Kidney (tissue), 14 donors: Measurements from ENCODE around the gene MAP3K19. TPM values are rescaled to one million over a fixed set of nuclear protein-coding genes. Genes with fewer than 3 reads are reported as not detected.
"Not testable (repeated sequence)": the region's sequence is repeated elsewhere in the genome, so short reads cannot be mapped to it uniquely, and the experiment has no call there.

Source experiments
- DNase-seq, 5 donors: peaks; one replicate each; pipeline ENCODE4 v3.0.0-alpha.2; 2013 to 2020
- FAIRE-seq: peaks from 2 replicates; lab custom pipeline; 2012; peaks lifted over from hg19 to GRCh38; lab: Jason Lieb, UNC
- H3K27ac ChIP-seq, 2 donors: one replicate each; pipeline ENCODE4 v1.7.0; 2013; ENCODE audit warnings: low read depth in 2 of 2, low read length in 2 of 2, inconsistent platforms in 1 of 2
- H3K27me3 ChIP-seq: one replicate; pipeline ENCODE4 v1.7.1; 2013; ENCODE audit warnings: low read length, inconsistent platforms; ENCODE audit not compliant: control insufficient read depth, insufficient read depth
- H3K36me3 ChIP-seq, 3 donors: one replicate each; pipeline versions ENCODE4 v1.7.0 to v1.7.1; 2013; ENCODE audit warnings: low read length in 3 of 3, control low read depth in 1 of 3, inconsistent platforms in 1 of 3; ENCODE audit not compliant: insufficient read depth in 3 of 3, control insufficient read depth in 2 of 3
- H3K4me1 ChIP-seq, 3 donors: one replicate each; pipeline versions ENCODE4 v1.7.0 to v1.7.1; 2013; ENCODE audit warnings: low read length in 3 of 3, inconsistent platforms in 1 of 3, low read depth in 1 of 3; ENCODE audit not compliant: control insufficient read depth in 2 of 3, insufficient read depth in 2 of 3
- H3K4me3 ChIP-seq, 3 donors: one replicate each; pipeline versions ENCODE4 v1.7.0 to v1.8.1; 2013; ENCODE audit warnings: low read length in 3 of 3, control low read depth in 1 of 3, inconsistent platforms in 1 of 3
- H3K9ac ChIP-seq, 3 donors: one replicate each; pipeline versions ENCODE4 v1.7.0 to v1.7.1; 2013; ENCODE audit warnings: low read length in 3 of 3, control low read depth in 1 of 3, inconsistent platforms in 1 of 3
- H3K9me3 ChIP-seq, 3 donors: one replicate each; pipeline versions ENCODE4 v1.7.0 to v1.7.1; 2013; ENCODE audit warnings: low read length in 3 of 3, control low read depth in 1 of 3, inconsistent platforms in 1 of 3; ENCODE audit not compliant: control insufficient read depth in 2 of 3, insufficient read depth in 1 of 3
- intact Hi-C: fragments of 100-400 bp; cut with DNase I; formaldehyde crosslinking; loops from one replicate; pipeline ENCODE4 v1.11.1; 2022
- polyA plus RNA-seq: library from polyadenylated mRNA; stranded (reverse); fragments of 350-450 nt; fragmentation: Illumina TruSeq; extraction: RNeasy Lipid Tissue Mini Kit (QIAGEN cat#74804); gene quantifications from one replicate; pipeline ENCODE4 v1.2.3, GENCODE V29; 2014; ENCODE audit warnings: low read depth, low replicate concordance; ENCODE audit not compliant: insufficient read depth
- total RNA-seq: library from RNA; stranded (reverse); fragmentation: NEBNext Ultra II Directional; extraction: Animal tissue kit (Norgen Biotek cat#: 25700); gene quantifications from one replicate; pipeline ENCODE4 v1.2.1, GENCODE V29; 2021
- TF ChIP-seq, protein P1 (sequence below): IDR thresholded peaks from 3 replicates; pipeline ENCODE4 v1.5.1; 2012; ENCODE audit warnings: mild to moderate bottlenecking, moderate library complexity, borderline replicate concordance; ENCODE audit not compliant: insufficient read depth; ENCODE audit errors: extremely low read depth
- donor health status: control.
- donor health status: control.
- donor health status: control.
- donor health status: control.
- donor health status: control.
- donor health status: DM: yes; HTN: yes; CAD: no.
- donor health status: Normal renal cell carcinoma (clear cell type).

The MAP3K19 gene
- total and polyA plus RNA-seq, 2 donors from 2014 or later, result not detected

DNA sequence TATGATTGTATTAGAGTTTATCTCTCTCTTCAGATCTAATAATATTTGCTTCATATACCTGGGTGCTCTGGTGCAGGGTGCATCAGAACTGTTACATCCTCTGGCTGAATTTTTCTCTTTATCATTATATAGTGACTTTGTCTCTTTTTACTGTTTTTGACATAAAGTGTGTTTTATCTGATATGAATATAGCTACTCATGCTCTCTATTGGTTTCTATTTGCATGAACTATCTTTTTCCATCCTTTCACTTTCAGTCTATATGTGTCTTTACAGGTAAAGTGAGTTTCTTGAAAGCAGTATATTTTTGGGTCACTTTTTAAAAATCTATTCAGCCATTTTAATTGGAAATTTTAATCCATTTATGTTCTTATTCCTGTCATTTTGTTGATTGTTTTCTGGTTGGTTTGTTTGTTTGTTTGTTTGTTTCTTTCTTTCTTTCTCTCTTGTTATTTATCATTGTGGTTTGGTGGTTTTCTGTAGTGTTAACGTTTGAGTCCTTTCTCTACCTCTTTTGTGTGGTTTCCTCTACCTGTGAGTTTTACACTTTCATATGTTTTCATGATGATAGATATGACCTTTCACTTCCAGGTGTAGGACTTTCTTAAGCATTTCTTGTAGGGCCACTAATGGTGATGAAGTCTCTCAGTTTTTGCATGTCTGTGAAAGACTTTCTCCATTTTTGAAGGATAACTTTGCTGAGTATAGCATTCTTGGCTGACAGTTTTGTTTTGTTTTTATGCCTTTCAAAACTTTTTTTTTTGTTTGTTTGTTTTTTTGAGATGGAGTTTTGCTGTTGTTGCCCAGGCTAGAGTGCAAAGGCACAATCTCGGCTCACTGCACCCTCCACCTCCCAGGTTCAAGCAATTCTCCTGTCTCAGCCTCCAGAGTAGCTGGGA is 73.8 kb downstream of the MAP3K19 start:
- TF ChIP-seq, protein P1, sequence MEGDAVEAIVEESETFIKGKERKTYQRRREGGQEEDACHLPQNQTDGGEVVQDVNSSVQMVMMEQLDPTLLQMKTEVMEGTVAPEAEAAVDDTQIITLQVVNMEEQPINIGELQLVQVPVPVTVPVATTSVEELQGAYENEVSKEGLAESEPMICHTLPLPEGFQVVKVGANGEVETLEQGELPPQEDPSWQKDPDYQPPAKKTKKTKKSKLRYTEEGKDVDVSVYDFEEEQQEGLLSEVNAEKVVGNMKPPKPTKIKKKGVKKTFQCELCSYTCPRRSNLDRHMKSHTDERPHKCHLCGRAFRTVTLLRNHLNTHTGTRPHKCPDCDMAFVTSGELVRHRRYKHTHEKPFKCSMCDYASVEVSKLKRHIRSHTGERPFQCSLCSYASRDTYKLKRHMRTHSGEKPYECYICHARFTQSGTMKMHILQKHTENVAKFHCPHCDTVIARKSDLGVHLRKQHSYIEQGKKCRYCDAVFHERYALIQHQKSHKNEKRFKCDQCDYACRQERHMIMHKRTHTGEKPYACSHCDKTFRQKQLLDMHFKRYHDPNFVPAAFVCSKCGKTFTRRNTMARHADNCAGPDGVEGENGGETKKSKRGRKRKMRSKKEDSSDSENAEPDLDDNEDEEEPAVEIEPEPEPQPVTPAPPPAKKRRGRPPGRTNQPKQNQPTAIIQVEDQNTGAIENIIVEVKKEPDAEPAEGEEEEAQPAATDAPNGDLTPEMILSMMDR, result no peak
- DNase-seq, result no peak
- Histone ChIP-seq H3K9me3 (peaks cover 0 to 11% (median 4%) of the 10 kb centered on the region in 3 donors), H3K4me3 (no peak overlapping the region), H3K4me1 (no peaks in the 10 kb centered on the region), H3K36me3 (no peaks in the 10 kb centered on the region), H3K9ac (no peak overlapping the region), H3K27me3 (no peaks in the 10 kb centered on the region), H3K27ac (no peak overlapping the region)
- FAIRE-seq, result no peak
- intact Hi-C loops, result no loop called here

DNA sequence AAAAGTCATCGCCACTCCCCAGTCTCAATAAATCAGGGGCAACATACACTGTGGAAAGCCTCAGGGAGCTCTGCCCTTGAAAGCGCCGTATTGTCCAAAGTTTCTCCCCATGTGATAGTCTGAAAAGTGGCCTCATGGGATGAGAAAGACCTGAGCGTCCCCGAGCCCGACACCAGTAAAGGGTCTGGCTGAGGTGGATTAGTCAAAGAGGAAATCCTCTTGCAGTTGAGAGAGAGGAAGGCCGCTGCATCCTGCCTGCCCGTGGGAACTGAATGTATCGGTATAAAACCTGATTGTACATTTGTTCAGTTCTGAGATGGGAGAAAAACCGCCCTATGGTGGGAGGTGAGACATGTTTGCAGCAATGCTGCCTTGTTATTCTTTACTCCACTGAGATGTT is 80.1 kb downstream of the MAP3K19 start:
- H3K36me3 ChIP-seq, FAIRE-seq, H3K4me1 ChIP-seq, H3K9me3 ChIP-seq, H3K27ac ChIP-seq, H3K4me3 ChIP-seq, H3K9ac ChIP-seq, H3K27me3 ChIP-seq, intact Hi-C loops: not testable (repeated sequence)
- DNase-seq, result peak in 1 of 5 donors; percentile 3

DNA sequence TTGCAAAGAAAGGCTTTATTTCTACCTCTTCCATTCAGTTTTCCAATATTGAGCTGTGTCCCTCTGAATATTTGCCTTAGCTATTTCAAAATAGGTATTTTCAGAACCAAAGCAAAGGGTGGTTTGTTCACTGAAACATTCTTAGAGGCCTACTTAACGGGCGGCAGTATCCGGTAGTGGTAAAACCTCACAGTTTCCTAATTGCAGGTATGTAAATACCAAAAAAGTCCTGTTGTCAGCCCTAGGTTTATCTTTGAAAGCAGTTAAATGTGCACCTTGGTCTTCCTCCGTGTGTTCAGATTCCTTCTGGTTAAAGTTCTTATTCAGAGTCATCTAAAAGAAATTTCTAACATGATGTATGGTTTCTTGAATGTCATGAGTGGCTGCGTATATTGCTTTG is 89.8 kb downstream of the MAP3K19 start:
- no peak overlapping the region for H3K4me3 ChIP-seq
- H3K36me3 ChIP-seq, result peaks cover 7 to 23% (median 18%) of the 10 kb centered on the region in 3 donors
- H3K27me3 ChIP-seq, result no peaks in the 10 kb centered on the region
- DNase-seq, result no peak
- no peak overlapping the region for H3K27ac ChIP-seq
- intact Hi-C loops, result no loop called here
- H3K9me3 ChIP-seq, result no peaks in the 10 kb centered on the region
- TF ChIP-seq, protein P1, result no peak
- H3K4me1 ChIP-seq, result no peaks in the 10 kb centered on the region
- H3K9ac ChIP-seq, result no peak overlapping the region
- no peak for FAIRE-seq

DNA sequence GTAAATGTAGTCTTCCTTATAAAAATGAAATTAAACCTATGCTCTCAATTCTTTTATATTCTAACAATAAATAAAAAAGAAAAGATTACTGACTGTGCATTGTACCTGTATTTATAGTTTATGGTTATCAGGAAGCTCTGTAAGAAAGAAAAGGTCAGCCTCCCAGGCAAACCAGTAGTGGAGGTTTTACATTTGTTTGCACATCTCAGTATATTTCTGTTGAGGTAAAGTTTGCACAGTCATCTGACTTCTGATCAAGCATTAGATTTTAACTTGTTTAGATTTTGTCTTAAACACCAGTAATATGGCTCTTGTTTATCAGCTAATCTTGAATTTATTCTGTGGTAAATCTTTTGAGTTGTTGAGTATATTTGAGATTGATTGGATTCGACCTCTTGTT is 91.5 kb downstream of the MAP3K19 start:
- no peaks in the 10 kb centered on the region for H3K4me1 ChIP-seq
- no peak overlapping the region for H3K4me3 ChIP-seq
- no peak overlapping the region for H3K9ac ChIP-seq
- peaks cover 7 to 29% (median 21%) of the 10 kb centered on the region in 3 donors for H3K36me3 ChIP-seq
- no peaks in the 10 kb centered on the region for H3K9me3 ChIP-seq
- H3K27ac ChIP-seq, result no peak overlapping the region
- intact Hi-C loops, result no loop called here
- DNase-seq (no peak), FAIRE-seq (no peak)
- TF ChIP-seq, protein P1, result no peak
- no peaks in the 10 kb centered on the region for H3K27me3 ChIP-seq
